NB4 (cell line): ENCODE measurements around the gene STX8.

Experiments used
- DNase-seq: peaks from one replicate; pipeline ENCODE4 v3.0.0; 2010; ENCODE audit warnings: low read depth
- H3K4me3 ChIP-seq: one replicate; pipeline ENCODE4 v1.5.1; 2011; ENCODE audit warnings: mild to moderate bottlenecking, low read depth, low read length, moderate library complexity
- CTCF ChIP-seq: IDR thresholded peaks from one replicate; pipeline ENCODE4 v1.5.1; 2012; ENCODE audit warnings: low read depth, low read length
- MYC ChIP-seq: IDR thresholded peaks from 2 replicates; pipeline ENCODE4 v1.6.1; 2011; ENCODE audit warnings: low read depth, low read length
- POLR2A ChIP-seq: IDR thresholded peaks from 2 replicates; pipeline ENCODE4 v1.6.1; 2011; ENCODE audit warnings: mild to moderate bottlenecking; ENCODE audit not compliant: insufficient read length; ENCODE audit errors: extremely low read depth
- TF ChIP-seq, protein P1 (sequence below): IDR thresholded peaks from 2 replicates; pipeline ENCODE4 v1.6.1; 2011; ENCODE audit warnings: low read depth, low read length

STX8 gene

DNA sequence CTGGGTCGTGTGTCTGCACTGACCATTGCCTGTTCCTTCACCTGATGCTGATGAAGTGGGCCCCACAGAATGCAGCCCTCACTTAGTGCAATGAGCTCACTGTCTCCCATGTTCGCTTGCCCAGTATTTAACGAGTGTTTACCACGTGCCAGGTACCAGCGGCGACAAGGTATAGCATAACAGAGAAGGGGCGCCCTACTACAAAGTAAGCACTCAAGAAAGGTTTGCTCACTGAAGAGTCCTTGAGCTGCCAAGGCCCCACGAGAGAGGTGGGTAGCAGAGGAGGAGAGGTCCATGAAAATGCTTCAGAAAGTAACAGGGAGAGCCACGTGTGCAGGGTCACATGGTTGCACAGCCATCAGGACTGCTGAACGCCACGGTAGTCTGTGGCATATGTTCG lies 324.3 kb downstream of the STX8 start:
- H3K4me3 ChIP-seq = no peak overlapping the region
- DNase-seq = no peak
- TF ChIP-seq, protein P1, sequence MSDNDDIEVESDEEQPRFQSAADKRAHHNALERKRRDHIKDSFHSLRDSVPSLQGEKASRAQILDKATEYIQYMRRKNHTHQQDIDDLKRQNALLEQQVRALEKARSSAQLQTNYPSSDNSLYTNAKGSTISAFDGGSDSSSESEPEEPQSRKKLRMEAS = no peak
- TF ChIP-seq CTCF (no peak), POLR2A (no peak), MYC (no peak)

- no peak overlapping the region for H3K4me3 ChIP-seq
- DNase-seq = no peak
- no peak for TF ChIP-seq POLR2A
- TF ChIP-seq, protein P1 = no peak
- no peak for TF ChIP-seq CTCF
- TF ChIP-seq MYC = no peak
These were observed 326.2 kb downstream of the STX8 start for GRCh38 chr17:9249245-9249953.

DNA sequence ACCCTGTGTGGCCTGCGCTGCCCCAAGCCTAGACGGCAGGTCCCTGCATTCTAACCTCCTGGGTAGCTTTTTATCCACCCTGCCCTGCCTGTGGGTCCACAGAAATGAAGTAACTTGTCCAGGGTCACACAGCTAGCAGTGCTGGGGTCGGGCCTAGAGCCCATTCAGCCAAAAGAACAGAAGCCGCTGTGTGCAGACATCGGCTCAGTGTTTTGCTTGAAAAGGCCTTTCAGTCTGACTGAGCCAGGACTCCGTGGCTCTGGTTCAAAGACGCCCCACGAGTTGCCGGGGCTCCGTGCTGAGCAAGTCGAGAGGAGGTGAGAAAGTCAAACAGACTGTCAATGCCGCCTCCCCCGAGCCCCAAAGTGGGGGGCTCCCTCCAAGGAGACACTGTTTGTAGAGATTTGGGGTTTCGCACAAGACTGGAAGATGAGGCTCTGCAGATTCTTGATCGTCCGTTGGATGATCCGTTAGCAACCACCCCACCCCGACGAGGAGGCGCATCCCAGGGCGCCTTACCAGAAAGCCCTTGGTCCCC lies 328.1 kb downstream of the STX8 start:
- TF ChIP-seq, protein P1 = no peak
- TF ChIP-seq MYC (no peak), CTCF (no peak), POLR2A (no peak)
- DNase-seq = no peak
- H3K4me3 ChIP-seq = no peak overlapping the region

DNA sequence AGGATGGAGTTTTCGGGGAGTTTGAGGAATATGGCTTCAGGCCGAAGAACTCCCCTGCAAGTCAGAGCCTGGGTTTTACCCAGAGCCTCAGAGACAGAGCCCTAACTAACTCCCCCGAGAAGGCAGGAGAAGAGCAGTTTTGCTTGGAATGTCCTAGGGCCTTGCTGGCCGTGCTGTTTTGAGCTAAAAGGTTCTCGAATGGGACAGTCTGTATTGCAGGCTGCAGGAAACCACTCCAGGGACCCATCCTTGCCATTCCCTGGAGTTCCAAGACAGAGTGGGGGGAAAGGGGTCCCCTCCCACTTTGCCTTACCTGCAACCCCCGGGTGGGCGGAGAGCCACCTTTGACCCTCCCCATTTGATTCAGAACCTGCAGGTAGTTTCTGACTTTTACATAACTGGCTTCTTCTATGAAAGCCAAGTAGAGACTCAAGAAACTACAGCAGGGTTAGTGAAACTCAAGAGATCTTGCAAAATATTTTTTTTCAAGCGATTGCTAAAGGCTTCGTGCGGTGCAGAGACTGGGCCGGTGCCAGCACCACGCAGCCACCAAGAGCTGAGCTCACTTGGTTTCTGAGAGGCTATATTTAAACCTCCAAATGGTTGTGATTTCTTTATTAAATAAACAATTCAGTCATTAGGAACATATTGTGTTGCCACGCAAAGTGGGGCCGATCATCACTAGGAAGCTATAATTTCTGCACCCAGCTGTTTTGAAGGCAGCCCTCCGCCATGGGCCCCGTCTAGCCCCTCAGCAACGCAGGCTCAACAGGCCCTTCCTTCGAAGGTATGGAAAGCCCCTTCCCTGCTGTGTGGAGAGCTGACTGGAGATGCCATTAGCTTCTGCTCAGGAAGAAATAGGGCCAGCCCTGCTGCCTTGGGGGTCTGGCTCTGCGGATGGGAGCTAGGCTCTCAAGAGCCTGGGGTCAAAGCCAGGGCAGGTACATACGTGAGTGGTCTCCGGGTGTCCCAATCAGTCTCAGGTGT lies 331.3 kb downstream of the STX8 start:
- no peak for TF ChIP-seq CTCF
- no peak for TF ChIP-seq MYC
- TF ChIP-seq, protein P1 = no peak
- TF ChIP-seq POLR2A = no peak
- H3K4me3 ChIP-seq = no peak overlapping the region
- DNase-seq = no peak

- no peak for DNase-seq
- no peak overlapping the region for H3K4me3 ChIP-seq
- TF ChIP-seq MYC = no peak
- no peak for TF ChIP-seq POLR2A
- TF ChIP-seq, protein P1 = no peak
- TF ChIP-seq CTCF = no peak
These were observed 332.6 kb downstream of the STX8 start for GRCh38 chr17:9242983-9243382.
